Renal cortical epithelial cell (primary cell): ENCODE measurements around the gene RASSF1. TPM values are rescaled to one million over a fixed set of nuclear protein-coding genes. Genes with fewer than 3 reads are reported as not detected.
"Not testable (repeated sequence)": the region's sequence is repeated elsewhere in the genome, so short reads cannot be mapped to it uniquely, and the experiment has no call there.

Source experiments
- DNase-seq: peaks from one replicate; pipeline ENCODE4 v3.0.0-alpha.2; 2011; ENCODE audit warnings: low read depth
- total RNA-seq: library from RNA; depleted of rRNA; stranded (reverse); fragments of >200 nt; gene quantifications from 2 replicates; pipeline ENCODE4 v1.2.3, GENCODE V29; 2014

Gene RASSF1
- total RNA-seq, 1 donor from 2014 or later = 17.8 TPM

GRCh38 chr3:50323614-50324199 lies 16.9 kb downstream of the RASSF1 start:
- DNase-seq = no peak

GRCh38 chr3:50323092-50323600 lies 17.5 kb downstream of the RASSF1 start:
- DNase-seq = no peak

GRCh38 chr3:50322386-50323091 lies 18.1 kb downstream of the RASSF1 start, which contains the start of gene HYAL2:
Gene HYAL2 (minus strand): TSS chr3:50322745. CDS start chr3:50320489, 2,256 bp downstream.
- no peak for DNase-seq

DNA sequence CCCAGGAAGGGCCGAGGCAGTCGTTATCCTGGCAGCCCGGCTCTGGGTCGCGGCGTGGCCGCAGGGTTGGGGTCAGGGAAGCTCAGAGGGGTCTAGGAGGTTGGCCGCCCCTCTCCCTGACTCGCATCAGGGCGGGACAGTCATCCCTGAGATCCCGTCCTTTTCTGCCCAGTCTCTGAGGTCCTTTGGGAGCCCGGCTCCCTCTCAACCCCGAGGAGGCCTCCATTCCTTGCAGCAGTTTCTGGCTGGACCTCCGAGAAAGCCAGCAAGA lies 18.6 kb downstream of the RASSF1 start:
- no peak for DNase-seq

GRCh38 chr3:50321336-50322114 lies 19.1 kb downstream of the RASSF1 start:
- peak; percentile 70 for DNase-seq

- peak; percentile 15 for DNase-seq
Measured at GRCh38 chr3:50320853-50321335, 19.7 kb downstream of the RASSF1 start.

DNA sequence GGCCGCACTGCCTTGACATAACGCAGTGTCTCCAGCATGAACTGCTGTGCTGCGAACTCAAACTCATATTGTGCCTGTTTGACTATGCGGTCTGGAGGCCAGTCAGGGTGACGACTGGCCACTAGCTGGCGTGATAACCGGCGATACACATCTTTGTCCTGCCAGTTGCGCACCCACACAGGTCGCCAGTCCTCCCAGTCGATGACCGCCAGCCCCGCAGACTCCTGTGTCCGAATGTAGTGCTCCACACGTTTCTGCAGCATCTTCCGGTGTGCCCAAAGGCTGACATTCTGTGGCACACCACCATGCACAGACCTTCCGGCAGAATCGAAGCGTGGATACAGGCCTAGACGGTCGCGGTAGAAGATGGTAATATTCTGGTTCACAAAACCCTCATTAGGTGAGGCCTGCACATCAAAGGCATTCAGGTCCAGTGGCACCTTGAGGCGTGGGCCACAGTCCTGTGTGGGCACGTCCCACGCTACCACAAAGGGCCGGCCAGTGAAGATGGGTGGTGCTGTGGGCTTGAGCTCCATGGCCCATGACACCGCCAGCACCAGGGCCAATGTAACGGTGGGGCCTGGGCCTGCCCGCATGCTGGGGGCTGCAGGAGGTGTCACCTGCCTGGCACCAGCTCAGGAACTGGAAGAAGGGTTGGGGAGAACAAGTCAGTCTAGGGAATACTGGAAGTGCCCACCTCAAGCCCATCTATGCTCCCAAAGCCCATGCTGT lies 20.6 kb downstream of the RASSF1 start:
- DNase-seq = no peak

DNA sequence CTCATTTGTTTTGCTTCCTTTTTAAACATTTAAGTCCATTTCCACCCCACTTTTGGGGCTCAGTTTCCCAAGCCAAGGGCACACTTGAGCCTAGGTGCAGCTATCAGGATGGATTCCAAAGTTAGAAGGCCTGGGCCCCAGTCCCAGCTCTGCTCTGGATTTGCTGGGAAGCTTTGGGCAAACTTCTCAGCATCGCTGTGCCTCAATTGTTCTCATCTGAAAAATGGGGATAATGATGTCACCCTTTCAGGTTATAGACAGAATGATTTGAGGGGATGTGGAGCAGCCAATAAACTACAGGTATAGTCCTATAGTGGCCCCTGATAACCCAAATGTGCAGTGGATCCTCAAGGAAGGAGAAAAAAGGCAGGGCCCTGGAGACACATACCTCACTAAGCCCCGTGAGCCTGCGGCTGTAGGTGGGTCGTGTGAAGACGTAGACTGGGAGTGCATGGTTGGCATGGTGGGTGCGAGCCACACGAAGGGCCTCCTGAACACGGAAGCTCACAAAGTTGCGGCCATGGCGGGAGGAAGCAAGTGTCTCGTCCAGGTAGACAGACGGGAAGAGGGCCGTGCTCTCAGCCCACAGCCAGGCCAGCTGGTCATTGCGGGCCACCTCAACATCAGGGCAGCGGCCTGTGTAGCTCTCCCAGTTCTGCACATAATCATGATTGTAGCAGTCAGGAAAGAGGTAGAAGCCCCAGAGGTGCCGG lies 21.3 kb downstream of the RASSF1 start:
- no peak for DNase-seq

DNA sequence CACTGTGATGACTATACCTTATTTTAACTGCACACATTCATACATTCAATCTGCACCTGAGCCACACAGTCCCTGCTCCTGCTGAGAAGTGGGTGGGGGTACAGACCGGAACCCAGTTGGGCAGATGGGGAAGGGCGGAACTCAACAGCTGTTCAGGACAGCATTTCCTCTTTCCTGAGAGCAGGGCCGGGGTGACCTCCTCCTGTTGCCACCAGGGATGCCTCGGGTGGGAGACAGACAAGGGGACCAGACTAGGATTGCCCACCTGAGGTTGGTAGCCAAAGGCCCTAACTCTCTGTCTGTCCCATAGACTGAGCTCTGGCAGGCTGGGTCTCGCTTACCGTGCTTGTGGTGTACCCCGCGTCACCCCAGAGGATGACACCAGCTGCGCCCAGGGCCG lies 22.0 kb downstream of the RASSF1 start:
- no peak for DNase-seq

DNA sequence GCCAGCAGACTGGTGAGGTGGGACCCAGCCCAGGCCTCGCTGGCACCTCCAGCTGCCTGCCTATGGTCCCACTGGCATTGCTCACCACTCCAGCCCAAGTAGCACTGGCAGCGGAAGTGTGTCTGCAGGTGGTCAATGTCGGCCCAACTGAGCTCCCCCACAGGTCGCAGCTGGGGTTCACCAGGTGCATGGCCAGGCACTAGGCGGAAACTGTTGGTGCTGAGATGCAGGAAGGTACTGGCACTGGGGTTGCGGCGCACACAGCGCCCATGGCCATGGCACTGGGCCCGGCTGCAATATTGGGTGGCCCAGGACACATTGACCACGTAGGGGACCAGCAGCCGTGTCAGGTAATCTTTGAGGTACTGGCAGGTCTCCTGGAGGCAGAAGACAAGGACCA lies 22.5 kb downstream of the RASSF1 start:
- no peak for DNase-seq

DNA sequence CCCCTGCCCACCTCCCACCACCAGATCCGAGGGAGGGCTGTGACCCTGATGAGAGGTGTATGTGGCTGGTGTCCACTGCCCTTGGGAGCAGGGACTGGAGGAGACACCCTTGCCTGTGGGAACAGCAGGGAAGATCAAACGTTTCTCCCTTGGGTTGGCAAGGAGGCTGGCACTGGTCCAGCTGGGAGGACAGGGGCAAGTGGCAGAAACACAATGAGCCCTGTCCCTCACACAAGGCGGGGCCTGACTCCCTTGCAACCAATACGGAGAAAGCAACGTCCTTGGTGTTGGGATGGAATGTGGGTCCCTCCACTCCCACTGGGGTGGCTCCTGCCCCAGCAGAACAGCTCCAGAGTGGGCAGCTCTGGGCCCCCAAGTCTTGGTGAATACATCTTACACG lies 23.3 kb downstream of the RASSF1 start:
- DNase-seq = no peak

- DNase-seq = peak; percentile 78
Measured at GRCh38 chr3:50316657-50317242, 23.9 kb downstream of the RASSF1 start.

GRCh38 chr3:50314816-50315215 lies 25.8 kb downstream of the RASSF1 start:
- DNase-seq = no peak

DNA sequence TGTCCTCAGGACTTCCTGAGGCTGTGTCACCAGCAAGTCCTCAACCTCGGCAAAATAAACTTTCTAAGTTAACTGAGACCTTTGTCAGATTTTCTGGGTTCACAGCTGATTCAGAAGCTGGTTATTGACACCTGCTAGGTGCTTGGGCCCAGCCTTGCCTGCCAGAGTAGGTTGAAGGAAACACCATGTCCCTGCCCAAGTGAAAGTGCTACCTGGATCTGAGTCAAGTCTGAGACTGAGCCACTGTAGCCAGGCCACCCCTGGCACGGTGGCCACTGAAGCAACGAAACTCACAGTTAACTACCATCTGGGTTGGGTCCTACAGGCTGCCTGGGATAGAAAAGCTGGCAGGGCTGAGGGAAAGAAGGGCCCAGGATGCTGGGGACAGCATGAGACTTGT lies 26.3 kb downstream of the RASSF1 start:
- DNase-seq = no peak

DNA sequence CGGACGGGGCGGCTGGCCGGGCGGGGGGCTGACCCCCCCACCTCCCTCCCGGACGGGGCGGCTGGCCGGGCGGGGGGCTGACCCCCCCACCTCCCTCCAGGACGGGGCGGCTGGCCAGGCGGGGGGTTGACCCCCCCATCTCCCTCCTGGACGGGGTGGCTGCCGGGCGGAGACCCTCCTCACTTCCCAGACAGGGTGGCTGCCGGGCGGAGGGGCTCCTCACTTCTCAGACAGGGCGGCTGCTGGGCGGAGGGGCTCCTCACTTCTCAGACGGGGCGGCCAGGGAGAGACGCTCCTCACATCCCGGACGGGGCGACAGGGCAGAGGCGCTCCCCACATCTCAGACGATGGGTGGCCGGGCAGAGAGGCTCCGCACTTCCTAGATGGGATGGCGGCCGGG lies 28.6 kb downstream of the RASSF1 start:
- DNase-seq = not testable (repeated sequence)

DNA sequence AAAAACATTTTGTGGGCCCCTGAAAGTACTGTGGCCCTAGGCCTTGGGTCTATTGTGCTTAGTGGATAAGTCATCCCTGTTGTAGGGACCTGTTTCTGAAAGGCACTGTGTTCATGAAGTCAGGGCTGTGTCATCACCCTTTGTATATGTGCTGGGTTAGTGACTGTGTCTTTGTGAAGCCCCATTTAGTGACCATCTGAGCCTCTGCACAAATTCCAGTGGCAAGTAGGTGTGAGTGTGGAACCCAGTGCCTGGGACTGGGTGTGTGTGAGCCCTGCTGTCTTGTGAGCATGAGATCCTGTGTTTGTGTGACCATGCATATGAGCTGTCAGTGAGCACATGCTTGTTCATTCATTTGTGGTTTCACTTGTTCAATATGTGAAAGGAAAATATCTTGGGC lies 36.0 kb downstream of the RASSF1 start:
- peak; percentile 22 for DNase-seq

DNA sequence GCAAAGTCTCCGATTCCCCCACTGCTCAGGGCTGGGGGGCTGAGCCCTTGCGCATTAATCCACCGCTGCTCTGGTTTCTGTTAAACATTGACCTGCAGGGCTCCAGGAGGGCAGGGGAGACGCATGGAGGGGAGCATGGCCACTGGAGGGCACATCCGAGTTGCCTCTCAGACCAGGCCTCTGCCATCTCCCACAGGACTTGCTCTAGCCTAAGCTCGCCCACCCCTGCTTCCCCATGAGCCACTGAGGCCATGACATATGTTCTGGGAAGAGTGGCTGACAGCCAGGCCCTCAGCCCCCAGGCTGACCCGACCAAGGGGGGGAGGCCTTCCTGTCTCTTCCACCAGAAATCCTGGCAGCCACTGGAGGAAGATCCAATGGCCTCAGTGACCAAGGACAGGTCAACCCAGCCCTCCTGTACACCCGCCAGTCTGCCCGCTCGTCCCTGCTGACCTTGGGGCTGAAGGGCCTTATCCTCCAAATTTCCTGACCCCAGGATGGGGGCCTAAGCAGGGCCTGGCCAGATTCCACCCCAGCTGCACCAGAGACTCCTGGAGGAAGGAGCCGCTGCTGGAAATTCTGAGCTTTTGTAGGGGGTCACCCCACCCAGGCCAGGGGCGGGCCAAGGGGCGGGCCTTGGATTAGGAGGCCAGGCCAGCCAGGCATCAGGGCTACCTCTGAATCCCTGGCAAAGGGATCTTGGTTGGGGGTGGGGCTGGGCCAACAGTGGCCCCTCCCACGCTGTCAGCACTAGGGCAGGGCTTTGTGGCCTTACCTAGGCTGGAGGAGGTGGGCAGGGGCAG lies 37.4 kb downstream of the RASSF1 start, which contains the start of gene HYAL1:
TSS of gene HYAL1 (minus strand) at position 562 of the 803 bp plus-strand sequence. CDS start 618 bp downstream, outside the sequence.
- peak; percentile 74 for DNase-seq

DNA sequence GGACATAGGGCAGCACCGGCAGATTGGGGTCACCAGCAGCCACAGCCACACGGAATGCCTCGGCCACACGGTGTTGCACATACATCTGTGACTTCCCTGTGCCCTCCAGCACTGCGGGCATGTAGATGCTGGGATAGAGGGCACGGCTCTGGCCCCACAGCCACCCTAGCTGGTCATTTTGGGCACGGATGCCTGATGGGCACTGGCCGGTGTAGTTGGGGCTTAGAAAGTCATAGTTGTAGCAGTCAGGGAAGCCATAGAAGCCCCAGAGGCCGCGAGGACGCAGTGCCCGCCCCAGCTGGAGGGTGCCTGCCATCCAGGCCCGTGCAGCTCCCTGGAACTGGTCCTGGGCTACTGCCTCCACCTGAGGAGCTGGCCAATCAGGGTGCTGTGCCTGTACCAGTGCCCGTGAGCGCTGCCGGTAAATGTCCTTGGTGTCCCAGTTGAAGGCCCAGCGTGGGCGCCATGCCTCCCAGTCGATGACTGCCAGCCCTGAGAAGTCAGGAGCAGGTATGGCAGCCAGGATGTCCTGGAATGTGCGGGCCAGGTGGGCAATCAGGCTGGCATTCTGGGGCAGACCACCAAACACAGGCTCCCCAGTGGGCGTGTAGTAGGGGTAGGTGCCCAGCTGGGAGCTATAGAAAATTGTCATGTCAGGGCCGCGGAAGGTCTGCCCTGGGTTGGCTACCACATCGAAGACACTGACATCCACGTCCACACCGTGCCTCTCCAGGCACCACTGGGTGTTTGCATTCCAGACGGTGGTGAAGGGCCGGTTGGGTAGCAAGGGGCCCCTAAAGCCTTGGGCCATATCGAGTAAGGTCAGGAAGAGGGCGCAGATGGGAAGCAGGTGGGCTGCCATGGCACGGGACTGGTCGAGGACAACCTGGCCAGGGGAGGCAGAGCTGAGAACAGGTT lies 38.3 kb downstream of the RASSF1 start:
- no peak for DNase-seq
